Epithelial cell of esophagus (primary cell): Measurements from ENCODE around the gene EBLN1.
A peak's percentile ranks its signal among the peaks of the same experiment; 100 is the strongest.
"Not testable (repeated sequence)": the region's sequence is repeated elsewhere in the genome, so short reads cannot be mapped to it uniquely, and the experiment has no call there.

Experiments
- DNase-seq: peaks from one replicate; pipeline ENCODE4 v3.0.0; 2010; ENCODE audit warnings: low read depth
- H3K4me3 ChIP-seq: 2 replicates; pipeline ENCODE4 v1.5.1; 2011; ENCODE audit warnings: mild to moderate bottlenecking, low read length, control low read depth
- TF ChIP-seq, protein P1 (sequence below): IDR thresholded peaks from 2 replicates; pipeline ENCODE4 v1.5.1; 2011; ENCODE audit warnings: low read depth, mild to moderate bottlenecking, low read length, control low read depth, inconsistent platforms; ENCODE audit not compliant: insufficient read depth; ENCODE audit errors: missing control alignments

Gene EBLN1

DNA sequence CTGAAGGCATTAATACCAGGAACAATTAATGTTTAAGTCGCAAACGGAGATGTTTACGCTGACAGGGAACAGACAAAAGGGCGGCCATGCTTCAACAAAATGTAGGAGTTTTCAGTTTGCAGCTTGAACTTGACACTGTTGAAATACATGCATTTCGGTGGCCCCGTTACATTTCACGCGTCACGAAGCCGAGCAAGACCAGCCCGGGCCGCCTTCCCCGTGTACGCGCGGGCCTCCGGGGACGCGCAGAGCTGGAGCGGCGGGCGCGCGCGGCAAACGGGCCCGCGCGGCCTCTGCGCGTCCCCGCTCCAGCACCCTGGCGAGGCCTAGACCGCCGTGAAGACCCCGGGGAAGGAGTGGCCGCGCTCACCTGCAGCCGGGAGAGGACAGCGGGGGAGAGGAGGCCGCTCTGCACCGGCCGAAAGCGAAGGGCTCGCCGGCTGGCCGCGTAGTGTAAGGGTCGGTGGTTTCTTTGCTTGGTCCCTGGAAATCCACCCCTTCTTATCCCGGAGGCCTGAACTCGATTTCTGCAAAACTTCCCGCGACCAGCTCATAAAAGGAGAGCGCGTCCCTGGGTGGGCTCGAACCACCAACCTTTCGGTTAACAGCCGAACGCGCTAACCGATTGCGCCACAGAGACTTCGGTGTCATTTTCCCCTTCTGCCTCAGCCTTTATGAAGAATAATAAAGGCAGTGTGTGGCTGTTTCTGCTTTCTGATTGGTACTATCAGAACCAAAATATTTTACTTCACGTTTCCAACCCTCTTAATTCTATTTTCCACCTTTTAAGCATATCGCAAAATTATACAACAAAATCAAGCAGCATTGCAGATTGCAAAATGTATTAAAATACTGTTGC, 11.4 kb upstream of the EBLN1 start:
- TF ChIP-seq, protein P1, sequence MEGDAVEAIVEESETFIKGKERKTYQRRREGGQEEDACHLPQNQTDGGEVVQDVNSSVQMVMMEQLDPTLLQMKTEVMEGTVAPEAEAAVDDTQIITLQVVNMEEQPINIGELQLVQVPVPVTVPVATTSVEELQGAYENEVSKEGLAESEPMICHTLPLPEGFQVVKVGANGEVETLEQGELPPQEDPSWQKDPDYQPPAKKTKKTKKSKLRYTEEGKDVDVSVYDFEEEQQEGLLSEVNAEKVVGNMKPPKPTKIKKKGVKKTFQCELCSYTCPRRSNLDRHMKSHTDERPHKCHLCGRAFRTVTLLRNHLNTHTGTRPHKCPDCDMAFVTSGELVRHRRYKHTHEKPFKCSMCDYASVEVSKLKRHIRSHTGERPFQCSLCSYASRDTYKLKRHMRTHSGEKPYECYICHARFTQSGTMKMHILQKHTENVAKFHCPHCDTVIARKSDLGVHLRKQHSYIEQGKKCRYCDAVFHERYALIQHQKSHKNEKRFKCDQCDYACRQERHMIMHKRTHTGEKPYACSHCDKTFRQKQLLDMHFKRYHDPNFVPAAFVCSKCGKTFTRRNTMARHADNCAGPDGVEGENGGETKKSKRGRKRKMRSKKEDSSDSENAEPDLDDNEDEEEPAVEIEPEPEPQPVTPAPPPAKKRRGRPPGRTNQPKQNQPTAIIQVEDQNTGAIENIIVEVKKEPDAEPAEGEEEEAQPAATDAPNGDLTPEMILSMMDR, result no peak
- peak overlapping the region; percentile 72 for H3K4me3 ChIP-seq
- peak; percentile 88 for DNase-seq

DNA sequence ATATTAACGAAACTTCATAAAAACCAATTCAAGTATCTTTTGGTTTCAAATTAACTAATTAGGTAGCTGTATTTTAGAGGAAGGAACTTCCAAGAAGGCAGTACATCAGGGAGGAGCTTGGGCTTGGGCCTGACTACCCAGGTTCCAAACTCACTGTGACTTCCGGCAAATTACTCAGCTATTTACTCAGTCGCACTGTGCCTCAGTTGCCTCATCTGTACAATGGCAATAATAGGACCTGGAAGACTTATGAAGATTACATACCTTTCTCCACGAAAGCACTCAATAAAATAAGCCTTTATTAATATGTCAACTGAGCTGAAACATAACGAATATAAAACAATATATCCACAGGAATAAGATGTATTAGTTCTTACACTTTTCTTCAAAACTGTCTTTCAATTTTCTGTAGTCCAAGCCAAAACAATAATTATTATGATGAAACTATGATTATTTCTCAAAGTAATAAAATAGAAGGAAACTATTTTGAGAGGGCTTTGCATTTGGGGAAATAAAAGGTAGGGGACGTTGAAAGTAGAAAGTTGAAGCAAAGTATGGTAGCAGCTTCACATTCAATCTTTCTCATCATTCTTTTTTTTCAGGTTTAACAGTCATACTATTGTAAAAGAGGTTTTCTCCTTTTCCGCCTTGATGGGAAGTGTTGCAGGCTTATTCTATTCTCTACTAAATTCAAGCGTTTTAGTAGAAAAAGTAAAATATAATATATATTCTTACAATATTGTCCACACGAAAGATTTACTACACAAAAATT, 10.5 kb upstream of the EBLN1 start:
- TF ChIP-seq, protein P1, result no peak
- DNase-seq, result no peak
- H3K4me3 ChIP-seq, result peak overlapping the region; percentile 72

DNA sequence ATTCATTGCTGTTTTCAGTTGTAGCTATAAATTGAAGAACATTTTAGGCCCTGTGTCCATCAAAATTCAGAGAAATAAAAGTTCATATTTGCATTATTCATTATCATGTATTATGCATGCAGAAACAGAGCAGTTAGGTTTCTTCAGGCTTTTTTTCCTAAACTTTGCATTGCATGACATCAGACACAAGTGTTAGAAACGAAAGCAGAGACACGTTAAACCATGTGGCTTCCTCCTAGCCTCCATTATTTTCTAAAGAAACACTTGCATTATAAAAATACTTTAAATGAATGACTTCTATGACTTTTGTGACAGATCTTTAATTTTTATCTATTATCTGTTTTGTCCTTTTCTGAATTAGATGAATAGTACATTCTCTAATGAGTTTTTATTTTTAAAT, 8.8 kb upstream of the EBLN1 start:
- DNase-seq, result no peak
- H3K4me3 ChIP-seq, result no peak overlapping the region
- TF ChIP-seq, protein P1, result no peak

DNA sequence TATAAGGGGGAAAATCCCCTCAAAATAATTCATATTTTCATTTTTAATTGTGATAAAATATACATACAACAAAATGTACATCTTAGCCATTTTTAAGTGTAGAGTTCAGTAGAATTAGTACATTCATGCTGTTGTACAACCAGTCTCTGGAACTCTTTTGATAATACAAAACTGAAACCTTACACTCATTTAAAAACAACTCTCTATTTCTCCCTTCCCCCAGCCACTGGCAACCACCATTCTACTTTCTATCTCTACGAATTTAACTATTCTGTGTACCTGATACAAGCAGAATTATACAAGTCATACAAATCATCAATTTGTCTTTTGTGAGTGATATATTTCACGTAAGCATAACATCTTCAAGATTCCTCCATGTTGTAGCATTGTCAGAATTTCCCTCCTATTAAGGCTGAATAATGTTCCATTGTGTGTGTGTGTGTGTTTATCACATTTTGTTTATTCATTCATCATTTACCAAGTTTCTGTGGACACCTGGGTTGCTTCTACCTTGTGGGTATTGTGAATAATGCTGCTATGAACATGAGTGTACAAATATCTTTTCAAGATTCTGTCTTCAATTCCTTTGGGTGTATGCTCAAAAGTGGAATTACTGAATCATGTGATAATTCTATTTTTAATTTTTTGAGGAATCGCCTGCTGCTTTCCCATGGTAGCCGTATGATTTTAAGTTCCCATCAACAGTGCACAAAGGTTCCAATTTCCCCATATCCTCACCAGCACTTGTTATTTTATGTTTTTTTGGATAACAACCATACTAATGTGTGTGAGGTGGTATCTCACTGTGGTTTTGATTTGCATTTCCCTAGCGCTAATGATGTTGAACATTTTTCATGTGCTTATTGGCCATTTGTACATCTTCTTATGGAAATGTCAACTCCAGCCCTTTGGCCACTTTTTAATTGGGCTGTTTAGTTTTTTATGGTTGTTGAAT, 4.7 kb upstream of the EBLN1 start:
- DNase-seq, result no peak
- H3K4me3 ChIP-seq, result no peak overlapping the region
- TF ChIP-seq, protein P1, result no peak

DNA sequence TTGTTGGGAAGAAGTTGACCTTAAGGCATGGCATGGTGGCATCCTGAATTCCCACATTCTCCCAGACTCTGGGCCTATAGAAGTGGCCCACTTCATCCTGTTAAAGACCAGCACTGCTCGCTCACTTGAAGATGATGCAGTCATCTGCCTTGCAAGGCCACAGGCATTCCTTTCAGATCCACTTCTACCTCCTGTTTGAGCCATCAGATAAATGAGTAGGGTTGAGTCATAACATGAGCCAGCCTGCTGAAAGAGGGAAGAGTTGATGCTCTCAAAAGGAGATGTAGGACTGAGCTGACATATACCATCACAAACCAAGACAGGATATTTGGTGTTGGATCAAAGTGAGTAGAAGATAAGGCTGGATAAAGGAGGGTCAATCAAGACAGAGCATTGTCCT, 1.5 kb upstream of the EBLN1 start:
- H3K4me3 ChIP-seq, result no peak overlapping the region
- peak; percentile 46 for DNase-seq
- TF ChIP-seq, protein P1, result no peak

DNA sequence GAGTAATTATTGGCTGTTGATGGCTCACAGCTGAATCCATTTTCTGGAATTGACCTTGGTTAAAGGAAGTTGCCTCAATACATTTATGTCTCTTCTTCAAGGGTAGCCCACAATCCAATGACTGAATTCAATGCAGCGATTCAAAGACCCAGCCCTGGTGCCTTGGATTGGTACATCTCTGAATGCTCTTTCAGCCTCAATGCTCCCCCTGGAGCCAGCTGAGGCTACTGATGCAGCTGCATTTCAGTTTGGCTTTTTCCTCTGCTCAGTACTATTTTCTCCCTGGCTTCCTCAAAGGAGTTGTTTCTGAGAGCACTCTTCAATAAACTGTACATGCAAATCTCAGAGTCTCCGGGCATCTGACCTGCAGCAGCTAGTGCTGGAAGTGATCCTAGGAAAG, 633 bp upstream of the EBLN1 start:
- TF ChIP-seq, protein P1, result no peak
- no peak for DNase-seq
- H3K4me3 ChIP-seq, result no peak overlapping the region

DNA sequence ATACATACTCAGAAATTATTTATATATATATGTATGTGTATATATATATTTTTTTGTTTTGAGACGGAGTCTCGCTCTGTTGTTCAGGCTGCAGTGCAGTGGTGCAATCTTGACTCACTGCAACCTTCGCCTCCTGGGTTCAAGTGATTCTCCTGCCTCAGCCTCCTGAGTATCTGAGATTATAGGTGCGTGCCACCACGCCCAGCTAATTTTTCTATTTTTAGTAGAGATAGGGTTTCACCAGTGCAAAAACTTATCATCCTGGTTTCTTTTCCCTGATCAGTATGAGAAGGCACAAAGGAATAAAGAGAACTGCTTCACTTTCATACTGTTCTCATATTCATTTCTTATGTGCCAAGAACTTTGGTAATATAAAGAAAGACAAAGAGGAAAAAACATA, 731 bp downstream of the EBLN1 start:
- H3K4me3 ChIP-seq, DNase-seq: not testable (repeated sequence)
